GM12875 (cell line): ENCODE data around the gene CHD6.

ENCODE experiments used
- H3K4me3 ChIP-seq: one replicate; pipeline ENCODE4 v1.5.1; 2011; ENCODE audit warnings: low read depth, low read length, control low read depth
- CTCF ChIP-seq: IDR thresholded peaks from 2 replicates; pipeline ENCODE4 v1.5.1; 2011; ENCODE audit warnings: low read depth, mild to moderate bottlenecking, control low read depth, inconsistent platforms, low read length, moderate library complexity, borderline replicate concordance; ENCODE audit not compliant: insufficient read depth

CHD6 gene

GRCh38 chr20:41587956-41588355, 30.2 kb downstream of the CHD6 start:
- no peak for TF ChIP-seq CTCF

GRCh38 chr20:41587523-41587922, 30.7 kb downstream of the CHD6 start:
- no peak overlapping the region for H3K4me3 ChIP-seq
- no peak for TF ChIP-seq CTCF

More at GRCh38 chr20:41587956-41588355, 30.2 kb downstream of the CHD6 start:
- H3K4me3 ChIP-seq = no peak overlapping the region

DNA sequence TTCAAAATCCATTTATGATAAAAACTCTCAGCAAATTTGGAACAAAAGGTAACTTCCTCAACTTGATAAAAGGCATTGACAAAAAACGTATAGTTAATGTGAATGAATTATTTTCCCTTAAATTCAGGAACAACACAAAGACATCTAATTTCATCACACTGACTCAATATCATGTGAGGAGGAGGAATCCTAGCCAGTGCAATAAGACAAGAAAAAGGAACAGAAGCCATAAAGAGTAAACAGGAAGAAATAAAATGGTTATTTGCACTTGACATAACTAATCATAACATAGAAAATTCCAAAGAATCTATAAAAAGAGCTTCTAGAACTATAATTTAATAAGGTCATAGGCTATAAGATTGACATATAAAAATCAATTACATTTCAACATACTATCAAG, 31.4 kb downstream of the CHD6 start:
- no peak overlapping the region for H3K4me3 ChIP-seq

GRCh38 chr20:41580350-41580749, 37.8 kb downstream of the CHD6 start:
- no peak overlapping the region for H3K4me3 ChIP-seq
- TF ChIP-seq CTCF = no peak

More for the DNA sequence above, 31.4 kb downstream of the CHD6 start:
- TF ChIP-seq CTCF = no peak

DNA sequence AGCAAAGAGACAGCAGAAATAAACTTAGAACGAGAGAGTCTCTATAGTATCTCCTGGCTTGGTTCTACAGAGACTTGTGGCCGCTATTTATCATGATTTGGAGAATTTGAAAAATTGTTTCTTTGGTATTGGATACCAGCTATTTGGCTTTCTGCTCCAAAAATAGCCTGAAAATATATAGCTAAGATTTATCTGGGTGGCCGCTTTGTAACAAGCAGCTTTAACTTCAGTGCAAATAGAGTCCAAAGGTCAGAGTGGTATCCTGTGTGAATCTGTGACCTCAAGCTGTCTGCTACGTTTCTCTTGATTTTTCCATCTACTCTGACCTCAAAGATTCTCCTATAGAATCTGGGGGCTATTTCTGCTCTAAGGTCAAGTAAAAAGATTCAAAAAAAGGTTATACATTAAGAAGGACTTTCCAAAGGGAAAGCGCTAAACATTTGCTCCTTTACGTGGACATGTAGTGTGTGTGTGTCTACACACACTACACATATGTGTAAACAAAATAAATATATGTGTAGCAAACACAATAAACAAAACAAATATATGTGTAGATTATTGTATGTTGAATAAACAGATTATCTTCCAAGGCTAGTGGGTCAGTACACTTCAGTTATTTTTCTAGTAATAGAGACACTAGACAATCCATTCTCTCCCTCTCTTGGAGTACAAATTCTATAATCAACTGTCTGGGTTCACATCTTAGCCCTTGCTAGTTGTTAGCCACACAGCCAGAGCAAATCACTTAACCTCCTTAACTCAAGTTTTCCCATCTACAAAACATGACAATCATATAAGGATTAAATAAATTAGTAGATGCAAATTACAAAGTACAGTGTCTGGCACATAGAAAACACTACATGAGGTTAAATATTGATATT, 40.8 kb downstream of the CHD6 start:
- TF ChIP-seq CTCF = no peak
- H3K4me3 ChIP-seq = no peak overlapping the region

DNA sequence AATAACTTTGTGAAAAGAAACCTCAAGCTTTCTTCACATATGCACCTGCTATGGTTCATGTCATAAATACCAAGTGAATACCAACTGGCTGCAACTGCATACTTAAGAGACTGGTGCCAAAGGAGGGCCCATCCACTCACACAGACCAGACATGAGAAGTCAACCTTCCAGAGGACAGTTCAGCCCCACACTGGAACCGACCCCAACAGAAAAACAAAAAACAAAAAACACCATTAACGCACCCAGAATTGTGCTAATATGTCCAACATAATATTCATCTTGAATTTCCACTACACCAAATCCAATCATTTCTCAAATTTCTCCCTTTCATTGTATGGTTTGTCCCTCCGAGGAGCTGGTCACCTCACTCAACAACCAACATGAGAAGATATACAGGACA, 42.8 kb downstream of the CHD6 start:
- H3K4me3 ChIP-seq = no peak overlapping the region
- TF ChIP-seq CTCF = no peak

GRCh38 chr20:41574802-41575389, 43.3 kb downstream of the CHD6 start:
- H3K4me3 ChIP-seq = no peak overlapping the region
- no peak for TF ChIP-seq CTCF
